Lung (tissue), 12 donors: ENCODE results near the gene SCARB1. TPM values are rescaled to one million over a fixed set of nuclear protein-coding genes. Genes with fewer than 3 reads are reported as not detected.
A peak's percentile ranks its signal among the peaks of the same experiment; 100 is the strongest.

Experiments used
- ATAC-seq: fragments of 200-7000 bp; cut with Tn5 transposase; one replicate; pipeline ENCODE4 v1.9.1; 2020; ENCODE audit warnings: moderate number of reproducible peaks; ENCODE audit not compliant: insufficient read depth, low FRiP score
- DNase-seq, 3 donors: peaks; one replicate each; pipeline ENCODE4 v3.0.0-alpha.2; 2013 to 2017
- H3K27ac ChIP-seq, 2 donors: one replicate each; pipeline ENCODE4 v1.5.1; 2013; ENCODE audit warnings: mild to moderate bottlenecking in 2 of 2, moderate library complexity in 2 of 2, control low read depth in 1 of 2, inconsistent platforms in 1 of 2, low read depth in 1 of 2, low read length in 1 of 2
- H3K27me3 ChIP-seq, 3 donors: one replicate each; pipeline ENCODE4 v1.5.1; 2013; ENCODE audit warnings: low read length in 2 of 3; ENCODE audit not compliant: control insufficient read depth in 3 of 3, insufficient read depth in 3 of 3
- H3K36me3 ChIP-seq, 4 donors: one replicate each; pipeline ENCODE4 v1.5.1; 2013; ENCODE audit warnings: low read length in 4 of 4, mild to moderate bottlenecking in 1 of 4, moderate library complexity in 1 of 4; ENCODE audit not compliant: control insufficient read depth in 4 of 4, insufficient read depth in 4 of 4
- H3K4me1 ChIP-seq, 5 donors: one replicate each; pipeline ENCODE4 v1.5.1; 2013; ENCODE audit warnings: low read length in 5 of 5, mild to moderate bottlenecking in 2 of 5, moderate library complexity in 1 of 5; ENCODE audit not compliant: control insufficient read depth in 5 of 5, insufficient read depth in 5 of 5
- H3K4me3 ChIP-seq: one replicate; pipeline ENCODE4 v1.5.1; 2013; ENCODE audit warnings: mild to moderate bottlenecking, control low read depth, moderate library complexity
- H3K9ac ChIP-seq, 2 donors: one replicate each; pipeline ENCODE4 v1.5.1; 2013; ENCODE audit warnings: low read length in 2 of 2, control low read depth in 1 of 2; ENCODE audit not compliant: insufficient read depth in 1 of 2
- H3K9me3 ChIP-seq, 4 donors: one replicate each; pipeline ENCODE4 v1.5.1; 2013; ENCODE audit warnings: low read length in 3 of 4, mild to moderate bottlenecking in 1 of 4, moderate library complexity in 1 of 4; ENCODE audit not compliant: control insufficient read depth in 4 of 4, insufficient read depth in 3 of 4
- CTCF ChIP-seq: IDR thresholded peaks from 2 replicates; pipeline ENCODE4 v1.5.1; 2012; ENCODE audit warnings: mild to moderate bottlenecking; ENCODE audit errors: control extremely low read depth, extremely low read depth
- WGBS, 2 donors: extraction: QIAGEN DNeasy Blood & Tissue Kit; methylation state at CpG; one replicate each; pipeline ENCODE4 v1.1.7; 2013; 5-methylcytosine and 5-hydroxymethylcytosine counted together
- polyA plus RNA-seq, 2 donors: library from polyadenylated mRNA; stranded (reverse); fragments of 200-250 nt; gene quantifications; one replicate each; pipeline ENCODE4 v1.2.1, GENCODE V29; 2013
- total RNA-seq, 2 donors: library from RNA; depleted of rRNA in 1 of 2; stranded (reverse); fragments of >200 nt in 1 of 2; gene quantifications; one replicate each; pipeline ENCODE4 v1.2.1, GENCODE V29; 2014 to 2021
- donor health status: control.
- donor health status: control.
- donor health status: Bipolar disorder and iron deficiency.
- donor health status: healthy.
- donor health status: DM: yes; HTN: yes; CAD: no.

The SCARB1 gene
- total and polyA plus RNA-seq, 4 donors: 11.9 to 31.3 (median 28.8) TPM

GRCh38 chr12:124857921-124858461 lies 5.7 kb downstream of the SCARB1 start:
- 86 to 90% methylated on average over 11 of the region's 11 CpGs for WGBS, 2 donors
- TF ChIP-seq CTCF: no peak
- ATAC-seq (no peak), DNase-seq (no peak)
- H3K27ac ChIP-seq: no peak overlapping the region
- H3K27me3 ChIP-seq: no peaks in the 10 kb centered on the region
- H3K9ac ChIP-seq: no peak overlapping the region
- no peaks in the 10 kb centered on the region for H3K36me3 ChIP-seq
- no peaks in the 10 kb centered on the region for H3K9me3 ChIP-seq
- H3K4me3 ChIP-seq: no peak overlapping the region
- peaks cover 7 to 28% (median 11%) of the 10 kb centered on the region in 5 donors for H3K4me1 ChIP-seq

- H3K27ac ChIP-seq: no peak overlapping the region
These were observed 6.9 kb downstream of the SCARB1 start for GRCh38 chr12:124856842-124857178.

GRCh38 chr12:124856132-124856841 lies 7.4 kb downstream of the SCARB1 start:
- ATAC-seq: no peak
- Histone ChIP-seq H3K4me1 (peaks cover 6 to 31% (median 10%) of the 10 kb centered on the region in 5 donors), H3K4me3 (no peak overlapping the region), H3K36me3 (no peaks in the 10 kb centered on the region), H3K9me3 (no peaks in the 10 kb centered on the region), H3K9ac (no peak overlapping the region), H3K27me3 (no peaks in the 10 kb centered on the region), H3K27ac (no peak overlapping the region)
- no peak for TF ChIP-seq CTCF
- 46 to 48% methylated on average over 15 to 16 of the region's 16 CpGs for WGBS, 2 donors
- DNase-seq: peak in 1 of 3 donors; percentile 49

More at GRCh38 chr12:124856842-124857178, 6.9 kb downstream of the SCARB1 start:
- ATAC-seq: no peak
- no peaks in the 10 kb centered on the region for H3K36me3 ChIP-seq
- 85 to 86% methylated on average over 14 of the region's 14 CpGs for WGBS, 2 donors
- no peaks in the 10 kb centered on the region for H3K9me3 ChIP-seq
- H3K4me3 ChIP-seq: no peak overlapping the region
- no peak for DNase-seq
- TF ChIP-seq CTCF: no peak
- no peak overlapping the region for H3K9ac ChIP-seq
- H3K27me3 ChIP-seq: no peaks in the 10 kb centered on the region
- peaks cover 8 to 31% (median 10%) of the 10 kb centered on the region in 5 donors for H3K4me1 ChIP-seq
